WTC11 (cell line): ENCODE results near the gene FTH1. TPM values are rescaled to one million over a fixed set of nuclear protein-coding genes. Genes with fewer than 3 reads are reported as not detected.

ENCODE experiments used
- ATAC-seq: fragments of 200-7000 bp; cut with Tn5 transposase; 2 replicates; pipeline ENCODE4 v1.10.0; 2021; ENCODE audit warnings: mild to moderate bottlenecking, moderate library complexity
- CTCF ChIA-PET: fragments of 300-600 bp; sonication (Branson Sonifier 250); formaldehyde crosslinking; loops from one replicate; lab custom pipeline; 2021; ENCODE audit warnings: antibody characterized with exemption; lab: Charles Lee
- POLR2A ChIA-PET: fragments of 350-600 bp; sonication (Branson Sonifier 250); formaldehyde crosslinking; loops from one replicate; lab custom pipeline; 2021; ENCODE audit warnings: antibody characterized with exemption; lab: Charles Lee
- DNase-seq: peaks from one replicate; pipeline ENCODE4 v3.0.0; 2021; ENCODE audit warnings: low spot score
- H3K27ac Mint-ChIP-seq: 2 replicates; pipeline ENCODE4 v1.8.0; 2021; ENCODE audit warnings: mixed read lengths
- H3K27me3 Mint-ChIP-seq: 2 replicates; pipeline ENCODE4 v1.8.0; 2021; ENCODE audit warnings: low read depth, mild to moderate bottlenecking, moderate library complexity, mixed read lengths
- H3K36me3 Mint-ChIP-seq: 2 replicates; pipeline ENCODE4 v1.8.0; 2021; ENCODE audit warnings: mixed read lengths
- H3K4me1 Mint-ChIP-seq: 2 replicates; pipeline ENCODE4 v1.8.0; 2022; ENCODE audit warnings: mixed read lengths
- H3K4me3 Mint-ChIP-seq: 2 replicates; pipeline ENCODE4 v1.8.0; 2021; ENCODE audit warnings: mild to moderate bottlenecking, moderate library complexity, mixed read lengths
- H3K9me3 Mint-ChIP-seq: 2 replicates; pipeline ENCODE4 v1.8.0; 2021; ENCODE audit warnings: mixed read lengths
- ESRRA ChIP-seq: sonication (generic); formaldehyde crosslinking; IDR thresholded peaks from 2 replicates; pipeline ENCODE4 v1.8.1; 2022; ENCODE audit warnings: mild to moderate bottlenecking, missing genetic modification reagents, borderline replicate concordance
- FOXJ3 ChIP-seq: sonication (generic); formaldehyde crosslinking; IDR thresholded peaks from 2 replicates; pipeline ENCODE4 v1.9.0; 2021; ENCODE audit warnings: missing genetic modification reagents, mild to moderate bottlenecking, borderline replicate concordance
- IRF2 ChIP-seq: sonication (generic); formaldehyde crosslinking; IDR thresholded peaks from 2 replicates; pipeline ENCODE4 v1.8.0; 2022; ENCODE audit warnings: low read depth, missing genetic modification reagents, borderline replicate concordance
- MXD4 ChIP-seq: fragments of 250-450 bp; sonication (Bioruptor Pico); IDR thresholded peaks from 2 replicates; pipeline ENCODE4 v1.8.0; 2021; ENCODE audit warnings: mild to moderate bottlenecking, moderate library complexity, borderline replicate concordance
- NR1H2 ChIP-seq: sonication (generic); formaldehyde crosslinking; IDR thresholded peaks from 2 replicates; pipeline ENCODE4 v1.9.0; 2021; ENCODE audit warnings: mild to moderate bottlenecking, moderate library complexity, missing genetic modification reagents
- NR2C2 ChIP-seq: sonication (generic); formaldehyde crosslinking; IDR thresholded peaks from 2 replicates; pipeline ENCODE4 v1.8.0; 2022; ENCODE audit warnings: mild to moderate bottlenecking, missing genetic modification reagents
- OVOL2 ChIP-seq: fragments of 250-450 bp; sonication (Bioruptor Pico); IDR thresholded peaks from 2 replicates; pipeline ENCODE4 v1.9.0; 2021; ENCODE audit warnings: mild to moderate bottlenecking, borderline replicate concordance
- TP53 ChIP-seq: sonication (generic); formaldehyde crosslinking; IDR thresholded peaks from 2 replicates; pipeline ENCODE4 v1.8.1; 2023; ENCODE audit warnings: mild to moderate bottlenecking, missing genetic modification reagents
- ZNF121 ChIP-seq: sonication (generic); formaldehyde crosslinking; IDR thresholded peaks from 2 replicates; pipeline ENCODE4 v1.8.0; 2023; ENCODE audit warnings: missing genetic modification reagents
- ZNF138 ChIP-seq: sonication (generic); formaldehyde crosslinking; conservative IDR thresholded peaks from 2 replicates; pipeline ENCODE4 v1.8.1; 2022; ENCODE audit warnings: mild to moderate bottlenecking, moderate library complexity, missing genetic modification reagents
- ZNF423 ChIP-seq: fragments of 250-450 bp; sonication (Bioruptor Pico); IDR thresholded peaks from 2 replicates; pipeline ENCODE4 v2.1.2; 2022; ENCODE audit warnings: mild to moderate bottlenecking, moderate library complexity
- total RNA-seq: library from RNA; stranded (reverse); gene quantifications from 3 replicates; pipeline ENCODE4 v1.2.3, GENCODE V29; 2021
- TF ChIP-seq, protein P1 (sequence below): sonication (generic); formaldehyde crosslinking; IDR thresholded peaks from 2 replicates; pipeline ENCODE4 v1.8.1; 2023; ENCODE audit warnings: mild to moderate bottlenecking, missing genetic modification reagents, moderate library complexity
- TF ChIP-seq, protein P2 (sequence below): sonication (generic); formaldehyde crosslinking; IDR thresholded peaks from 2 replicates; pipeline ENCODE4 v1.8.0; 2022; ENCODE audit warnings: missing genetic modification reagents
- TF ChIP-seq, protein P3 (sequence below): sonication (generic); formaldehyde crosslinking; IDR thresholded peaks from 2 replicates; pipeline ENCODE4 v1.8.1; 2023; ENCODE audit warnings: mild to moderate bottlenecking, missing genetic modification reagents, moderate library complexity
- TF ChIP-seq, protein P4 (sequence below): sonication (generic); formaldehyde crosslinking; IDR thresholded peaks from 2 replicates; pipeline ENCODE4 v1.8.1; 2022; ENCODE audit warnings: mild to moderate bottlenecking, missing genetic modification reagents, moderate library complexity, borderline replicate concordance

Gene FTH1
- total RNA-seq, 1 experiment from 2014 or later = 1,108 TPM

DNA sequence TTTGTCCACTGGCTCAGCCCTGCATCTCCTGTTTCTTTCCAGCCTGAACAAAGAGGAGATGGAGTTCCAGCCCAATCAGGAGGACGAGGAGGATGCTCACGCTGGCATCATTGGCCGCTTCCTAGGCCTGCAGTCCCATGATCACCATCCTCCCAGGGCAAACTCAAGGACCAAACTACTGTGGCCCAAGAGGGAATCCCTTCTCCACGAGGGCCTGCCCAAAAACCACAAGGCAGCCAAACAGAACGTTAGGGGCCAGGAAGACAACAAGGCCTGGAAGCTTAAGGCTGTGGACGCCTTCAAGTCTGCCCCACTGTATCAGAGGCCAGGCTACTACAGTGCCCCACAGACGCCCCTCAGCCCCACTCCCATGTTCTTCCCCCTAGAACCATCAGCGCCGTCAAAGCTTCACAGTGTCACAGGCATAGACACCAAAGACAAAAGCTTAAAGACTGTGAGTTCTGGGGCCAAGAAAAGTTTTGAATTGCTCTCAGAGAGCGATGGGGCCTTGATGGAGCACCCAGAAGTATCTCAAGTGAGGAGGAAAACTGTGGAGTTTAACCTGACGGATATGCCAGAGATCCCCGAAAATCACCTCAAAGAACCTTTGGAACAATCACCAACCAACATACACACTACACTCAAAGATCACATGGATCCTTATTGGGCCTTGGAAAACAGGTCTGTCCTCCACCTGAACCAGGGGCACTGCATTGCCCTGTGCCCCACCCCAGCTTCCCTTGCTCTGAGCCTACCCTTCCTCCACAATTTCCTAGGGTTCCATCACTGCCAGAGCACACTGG is 5.0 kb downstream of the FTH1 start (continued):
- no peak for TF ChIP-seq ZNF138 (CRISPR knock-in tag)
- no peak for TF ChIP-seq MXD4
- TF ChIP-seq OVOL2 = no peak

- ChIA-PET POLR2A (interaction anchor here (1.4 to 2.9 kb wide), 2 partner anchors 12 to 146 kb away, joined by 3 to 11 read pairs; partner anchors contain the start of gene BEST1), CTCF (interaction anchor here (1.1 to 3.6 kb wide), 4 partner anchors 63 to 147 kb away, joined by 3 to 19 read pairs (median 8); no protein-coding TSS in a partner anchor)
- no peaks in the 10 kb centered on the region; the same call in 1 of the 2 replicates for H3K27me3 Mint-ChIP-seq
- ATAC-seq (no peak; the same call in 1 of the 2 replicates), DNase-seq (no peak)
- H3K9me3 Mint-ChIP-seq = no peaks in the 10 kb centered on the region
- no peak overlapping the region for H3K27ac Mint-ChIP-seq
- peaks cover 35% of the 10 kb centered on the region for H3K36me3 Mint-ChIP-seq
- H3K4me3 Mint-ChIP-seq = no peak overlapping the region
- TF ChIP-seq, protein P1, sequence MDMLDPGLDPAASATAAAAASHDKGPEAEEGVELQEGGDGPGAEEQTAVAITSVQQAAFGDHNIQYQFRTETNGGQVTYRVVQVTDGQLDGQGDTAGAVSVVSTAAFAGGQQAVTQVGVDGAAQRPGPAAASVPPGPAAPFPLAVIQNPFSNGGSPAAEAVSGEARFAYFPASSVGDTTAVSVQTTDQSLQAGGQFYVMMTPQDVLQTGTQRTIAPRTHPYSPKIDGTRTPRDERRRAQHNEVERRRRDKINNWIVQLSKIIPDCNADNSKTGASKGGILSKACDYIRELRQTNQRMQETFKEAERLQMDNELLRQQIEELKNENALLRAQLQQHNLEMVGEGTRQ (CRISPR knock-in tag) = no peak
- TF ChIP-seq ZNF423 (CRISPR knock-in tag) (no peak), NR2C2 (no peak), FOXJ3 (CRISPR knock-in tag) (no peak), NR1H2 (CRISPR knock-in tag) (no peak)
- TF ChIP-seq, protein P2, sequence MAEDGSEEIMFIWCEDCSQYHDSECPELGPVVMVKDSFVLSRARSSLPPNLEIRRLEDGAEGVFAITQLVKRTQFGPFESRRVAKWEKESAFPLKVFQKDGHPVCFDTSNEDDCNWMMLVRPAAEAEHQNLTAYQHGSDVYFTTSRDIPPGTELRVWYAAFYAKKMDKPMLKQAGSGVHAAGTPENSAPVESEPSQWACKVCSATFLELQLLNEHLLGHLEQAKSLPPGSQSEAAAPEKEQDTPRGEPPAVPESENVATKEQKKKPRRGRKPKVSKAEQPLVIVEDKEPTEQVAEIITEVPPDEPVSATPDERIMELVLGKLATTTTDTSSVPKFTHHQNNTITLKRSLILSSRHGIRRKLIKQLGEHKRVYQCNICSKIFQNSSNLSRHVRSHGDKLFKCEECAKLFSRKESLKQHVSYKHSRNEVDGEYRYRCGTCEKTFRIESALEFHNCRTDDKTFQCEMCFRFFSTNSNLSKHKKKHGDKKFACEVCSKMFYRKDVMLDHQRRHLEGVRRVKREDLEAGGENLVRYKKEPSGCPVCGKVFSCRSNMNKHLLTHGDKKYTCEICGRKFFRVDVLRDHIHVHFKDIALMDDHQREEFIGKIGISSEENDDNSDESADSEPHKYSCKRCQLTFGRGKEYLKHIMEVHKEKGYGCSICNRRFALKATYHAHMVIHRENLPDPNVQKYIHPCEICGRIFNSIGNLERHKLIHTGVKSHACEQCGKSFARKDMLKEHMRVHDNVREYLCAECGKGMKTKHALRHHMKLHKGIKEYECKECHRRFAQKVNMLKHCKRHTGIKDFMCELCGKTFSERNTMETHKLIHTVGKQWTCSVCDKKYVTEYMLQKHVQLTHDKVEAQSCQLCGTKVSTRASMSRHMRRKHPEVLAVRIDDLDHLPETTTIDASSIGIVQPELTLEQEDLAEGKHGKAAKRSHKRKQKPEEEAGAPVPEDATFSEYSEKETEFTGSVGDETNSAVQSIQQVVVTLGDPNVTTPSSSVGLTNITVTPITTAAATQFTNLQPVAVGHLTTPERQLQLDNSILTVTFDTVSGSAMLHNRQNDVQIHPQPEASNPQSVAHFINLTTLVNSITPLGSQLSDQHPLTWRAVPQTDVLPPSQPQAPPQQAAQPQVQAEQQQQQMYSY (CRISPR knock-in tag) = no peak
- TF ChIP-seq, protein P3, sequence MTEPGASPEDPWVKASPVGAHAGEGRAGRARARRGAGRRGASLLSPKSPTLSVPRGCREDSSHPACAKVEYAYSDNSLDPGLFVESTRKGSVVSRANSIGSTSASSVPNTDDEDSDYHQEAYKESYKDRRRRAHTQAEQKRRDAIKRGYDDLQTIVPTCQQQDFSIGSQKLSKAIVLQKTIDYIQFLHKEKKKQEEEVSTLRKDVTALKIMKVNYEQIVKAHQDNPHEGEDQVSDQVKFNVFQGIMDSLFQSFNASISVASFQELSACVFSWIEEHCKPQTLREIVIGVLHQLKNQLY (CRISPR knock-in tag) = no peak
- TF ChIP-seq, protein P4, sequence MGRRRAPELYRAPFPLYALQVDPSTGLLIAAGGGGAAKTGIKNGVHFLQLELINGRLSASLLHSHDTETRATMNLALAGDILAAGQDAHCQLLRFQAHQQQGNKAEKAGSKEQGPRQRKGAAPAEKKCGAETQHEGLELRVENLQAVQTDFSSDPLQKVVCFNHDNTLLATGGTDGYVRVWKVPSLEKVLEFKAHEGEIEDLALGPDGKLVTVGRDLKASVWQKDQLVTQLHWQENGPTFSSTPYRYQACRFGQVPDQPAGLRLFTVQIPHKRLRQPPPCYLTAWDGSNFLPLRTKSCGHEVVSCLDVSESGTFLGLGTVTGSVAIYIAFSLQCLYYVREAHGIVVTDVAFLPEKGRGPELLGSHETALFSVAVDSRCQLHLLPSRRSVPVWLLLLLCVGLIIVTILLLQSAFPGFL (CRISPR knock-in tag) = no peak
- peaks cover 11% of the 10 kb centered on the region; the same call in 1 of the 2 replicates for H3K4me1 Mint-ChIP-seq
Observed at GRCh38 chr11:61961570-61962212, 5.7 kb downstream of the FTH1 start.

DNA sequence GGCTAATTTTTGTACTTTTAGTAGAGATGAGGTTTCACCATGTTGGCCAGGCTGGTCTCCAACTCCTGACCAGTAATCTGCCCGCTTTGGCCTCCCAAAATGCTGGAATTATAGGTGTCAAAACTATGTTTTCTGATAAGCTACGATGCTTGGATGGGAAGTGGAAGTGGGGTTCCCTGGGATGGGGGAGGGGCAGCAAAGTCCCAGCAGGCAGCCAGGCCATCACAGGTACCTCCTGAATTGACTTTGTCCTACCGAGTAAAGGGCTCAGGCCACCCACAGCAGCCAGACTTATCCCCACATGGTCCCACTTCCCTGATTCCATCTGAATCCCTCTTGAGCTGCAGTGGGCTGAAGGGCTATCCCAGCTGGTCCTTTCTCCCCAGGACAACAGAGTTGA is 6.9 kb downstream of the FTH1 start:
- ChIA-PET CTCF (interaction anchor here (1.0 to 3.6 kb wide), 3 partner anchors 11 to 121 kb away, joined by 3 to 19 read pairs (median 11); no protein-coding TSS in a partner anchor), POLR2A (interaction anchor here (0.8 kb wide), 1 partner anchor 11 kb away, joined by 3 read pairs; no protein-coding TSS in a partner anchor)
- no peak for ATAC-seq
- Mint-ChIP-seq H3K9me3 (no peaks in the 10 kb centered on the region), H3K27me3 (peaks cover 10% of the 10 kb centered on the region), H3K27ac (no peak overlapping the region), H3K4me3 (no peak overlapping the region), H3K4me1 (peaks cover 12% of the 10 kb centered on the region; the same call in 1 of the 2 replicates), H3K36me3 (peaks cover 28% of the 10 kb centered on the region)
- no peak for DNase-seq
- TF ChIP-seq ZNF121 (CRISPR knock-in tag) = no peak
- TF ChIP-seq IRF2 (CRISPR knock-in tag) = no peak
- TF ChIP-seq ESRRA (CRISPR knock-in tag) = no peak
- no peak for TF ChIP-seq TP53 (CRISPR knock-in tag)
